Rectal smooth muscle tissue (tissue), 1 donor: ENCODE data around the gene CNST.

Experiments used
- H3K27ac ChIP-seq: one replicate; pipeline ENCODE4 v1.7.0; 2013; ENCODE audit warnings: low read depth, low read length, inconsistent platforms
- H3K27me3 ChIP-seq: one replicate; pipeline ENCODE4 v1.7.0; 2013; ENCODE audit warnings: low read length; ENCODE audit not compliant: control insufficient read depth, insufficient read depth
- H3K36me3 ChIP-seq: one replicate; pipeline ENCODE4 v1.7.0; 2013; ENCODE audit warnings: low read length; ENCODE audit not compliant: control insufficient read depth, insufficient read depth
- H3K4me1 ChIP-seq: one replicate; pipeline ENCODE4 v1.7.0; 2013; ENCODE audit warnings: low read length; ENCODE audit not compliant: control insufficient read depth, insufficient read depth
- H3K4me3 ChIP-seq: one replicate; pipeline ENCODE4 v1.7.0; 2013; ENCODE audit warnings: low read length
- H3K9ac ChIP-seq: one replicate; pipeline ENCODE4 v1.7.0; 2013; ENCODE audit warnings: low read length

CNST gene

GRCh38 chr1:246640747-246641146 is 74.5 kb downstream of the CNST start:
- no peak overlapping the region for H3K4me3 ChIP-seq
- peaks cover 20% of the 10 kb centered on the region for H3K36me3 ChIP-seq
- no peak overlapping the region for H3K27ac ChIP-seq
- no peak overlapping the region for H3K9ac ChIP-seq
- peaks cover 10% of the 10 kb centered on the region for H3K4me1 ChIP-seq
- no peaks in the 10 kb centered on the region for H3K27me3 ChIP-seq

- Histone ChIP-seq H3K27me3 (no peaks in the 10 kb centered on the region), H3K36me3 (peaks cover 20% of the 10 kb centered on the region), H3K27ac (peak overlapping the region; percentile 44), H3K9ac (no peak overlapping the region), H3K4me3 (no peak overlapping the region), H3K4me1 (peaks cover 10% of the 10 kb centered on the region)
Observed at GRCh38 chr1:246641394-246641793, 75.1 kb downstream of the CNST start.

GRCh38 chr1:246642719-246643118 is 76.5 kb downstream of the CNST start:
- Histone ChIP-seq H3K4me3 (no peak overlapping the region), H3K36me3 (peaks cover 17% of the 10 kb centered on the region), H3K27me3 (no peaks in the 10 kb centered on the region), H3K4me1 (peaks cover 10% of the 10 kb centered on the region), H3K27ac (no peak overlapping the region), H3K9ac (no peak overlapping the region)

GRCh38 chr1:246647113-246647512 is 80.9 kb downstream of the CNST start:
- no peaks in the 10 kb centered on the region for H3K4me1 ChIP-seq
- H3K27me3 ChIP-seq = no peaks in the 10 kb centered on the region
- H3K27ac ChIP-seq = peak overlapping the region; percentile 41
- H3K9ac ChIP-seq = no peak overlapping the region
- peak overlapping the region; percentile 8 for H3K4me3 ChIP-seq
- peaks cover 16% of the 10 kb centered on the region for H3K36me3 ChIP-seq

- Histone ChIP-seq H3K36me3 (peaks cover 16% of the 10 kb centered on the region), H3K4me3 (peak overlapping the region; percentile 8), H3K9ac (no peak overlapping the region), H3K4me1 (no peaks in the 10 kb centered on the region), H3K27ac (peak overlapping the region; percentile 41), H3K27me3 (no peaks in the 10 kb centered on the region)
Observed at GRCh38 chr1:246647513-246647912, 81.3 kb downstream of the CNST start.

- Histone ChIP-seq H3K27ac (no peak overlapping the region), H3K4me3 (no peak overlapping the region)
Observed at GRCh38 chr1:246651012-246651695, 84.9 kb downstream of the CNST start.

GRCh38 chr1:246658567-246658966 is 92.3 kb downstream of the CNST start:
- Histone ChIP-seq H3K9ac (no peak overlapping the region), H3K27ac (no peak overlapping the region)

More at GRCh38 chr1:246651012-246651695, 84.9 kb downstream of the CNST start:
- Histone ChIP-seq H3K4me1 (no peaks in the 10 kb centered on the region), H3K27me3 (no peaks in the 10 kb centered on the region), H3K9ac (no peak overlapping the region), H3K36me3 (peaks cover 9% of the 10 kb centered on the region)

GRCh38 chr1:246659594-246660140 is 93.4 kb downstream of the CNST start:
- no peaks in the 10 kb centered on the region for H3K36me3 ChIP-seq

More at GRCh38 chr1:246658567-246658966, 92.3 kb downstream of the CNST start:
- Histone ChIP-seq H3K4me3 (no peak overlapping the region), H3K27me3 (no peaks in the 10 kb centered on the region), H3K36me3 (no peaks in the 10 kb centered on the region), H3K4me1 (no peaks in the 10 kb centered on the region)

GRCh38 chr1:246661451-246661850 is 95.2 kb downstream of the CNST start:
- Histone ChIP-seq H3K27ac (no peak overlapping the region), H3K9ac (no peak overlapping the region), H3K27me3 (no peaks in the 10 kb centered on the region), H3K36me3 (no peaks in the 10 kb centered on the region), H3K4me3 (no peak overlapping the region), H3K4me1 (no peaks in the 10 kb centered on the region)

More at GRCh38 chr1:246659594-246660140, 93.4 kb downstream of the CNST start:
- Histone ChIP-seq H3K27ac (no peak overlapping the region), H3K27me3 (no peaks in the 10 kb centered on the region), H3K9ac (no peak overlapping the region), H3K4me1 (no peaks in the 10 kb centered on the region), H3K4me3 (no peak overlapping the region)

- peaks cover 6% of the 10 kb centered on the region for H3K36me3 ChIP-seq
Observed at GRCh38 chr1:246667773-246668172, 101.5 kb downstream of the CNST start.

GRCh38 chr1:246669659-246670058 is 103.4 kb downstream of the CNST start:
- Histone ChIP-seq H3K4me3 (no peak overlapping the region), H3K27ac (no peak overlapping the region), H3K36me3 (peaks cover 6% of the 10 kb centered on the region), H3K4me1 (no peaks in the 10 kb centered on the region), H3K9ac (no peak overlapping the region), H3K27me3 (no peaks in the 10 kb centered on the region)

More at GRCh38 chr1:246667773-246668172, 101.5 kb downstream of the CNST start:
- Histone ChIP-seq H3K27me3 (no peaks in the 10 kb centered on the region), H3K9ac (no peak overlapping the region), H3K4me1 (no peaks in the 10 kb centered on the region), H3K4me3 (no peak overlapping the region), H3K27ac (no peak overlapping the region)

- peaks cover under 1% of the 10 kb centered on the region for H3K36me3 ChIP-seq
- H3K4me3 ChIP-seq = no peak overlapping the region
- H3K27ac ChIP-seq = no peak overlapping the region
- H3K9ac ChIP-seq = no peak overlapping the region
- H3K27me3 ChIP-seq = no peaks in the 10 kb centered on the region
- H3K4me1 ChIP-seq = no peaks in the 10 kb centered on the region
Observed at GRCh38 chr1:246674049-246674448, 107.8 kb downstream of the CNST start.

- Histone ChIP-seq H3K9ac (no peak overlapping the region), H3K4me3 (no peak overlapping the region), H3K27ac (no peak overlapping the region)
Observed at GRCh38 chr1:246677842-246678241, 111.6 kb downstream of the CNST start.

More at GRCh38 chr1:246677842-246678241, 111.6 kb downstream of the CNST start:
- Histone ChIP-seq H3K4me1 (no peaks in the 10 kb centered on the region), H3K27me3 (no peaks in the 10 kb centered on the region), H3K36me3 (no peaks in the 10 kb centered on the region)
